Activated naive CD4-positive, alpha-beta T cell treated with Interleukin-2 at 50 U/mL for 16 hours (primary cell): ENCODE data around the gene PRM1.

Experiments used
- DNase-seq: peaks from one replicate; pipeline ENCODE4 v3.0.0-alpha.2; 2020

The PRM1 gene

DNA sequence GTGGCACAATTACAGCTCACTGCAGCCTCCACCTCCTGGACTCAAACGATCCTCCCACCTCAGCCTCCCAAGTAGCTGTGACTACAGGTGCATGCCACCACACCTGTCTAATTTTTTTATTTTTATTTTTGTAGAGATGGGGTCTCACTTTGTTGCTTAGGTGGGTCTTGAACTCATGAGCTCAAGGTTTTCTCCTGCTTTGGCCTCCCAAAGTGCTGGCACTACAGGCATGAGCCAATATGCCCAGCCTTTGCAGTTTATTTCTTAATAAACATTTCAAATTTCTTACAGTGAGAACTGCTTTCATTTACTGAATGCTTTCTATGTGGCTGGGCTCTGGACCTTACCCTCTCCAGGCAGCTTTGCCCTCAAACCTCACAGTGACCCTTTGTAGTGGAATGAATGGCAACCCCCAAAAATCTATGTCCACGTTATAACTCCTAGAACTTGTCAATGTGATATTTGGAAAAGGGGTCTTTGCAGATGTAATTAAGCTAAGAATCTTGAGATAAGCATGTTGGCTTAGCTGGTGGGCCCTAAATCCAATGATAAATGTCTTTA, 10.4 kb downstream of the PRM1 start:
- DNase-seq, result no peak

DNA sequence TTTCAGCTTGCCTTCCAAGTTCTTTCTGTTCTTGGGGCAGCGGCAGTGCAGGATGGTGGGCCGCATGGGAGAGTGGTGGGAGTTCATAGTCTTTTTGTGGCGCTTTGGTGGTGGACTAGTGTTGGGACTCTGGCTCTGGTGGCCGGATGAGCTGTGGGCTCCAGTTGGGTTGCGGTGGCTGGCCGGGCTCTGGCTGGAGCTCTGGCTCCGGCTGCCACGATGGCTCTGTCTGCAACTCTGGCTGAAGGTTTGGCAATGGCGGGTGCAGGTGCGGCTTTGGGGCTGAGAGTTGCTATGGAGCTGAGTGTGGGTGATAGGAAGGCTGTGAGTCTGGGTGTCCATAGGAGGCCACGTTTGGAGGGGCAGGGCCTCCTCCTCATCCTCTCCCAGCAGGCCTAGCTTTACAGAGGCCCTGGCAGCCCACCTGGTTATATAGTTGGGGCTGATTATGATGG, 12.2 kb downstream of the PRM1 start, which contains the start of gene TNP2:
Gene TNP2, minus strand, starts transcription at position 405 of the 455 bp plus-strand sequence. Its CDS starts 63 bp downstream, at position 342.
- DNase-seq, result no peak

DNA sequence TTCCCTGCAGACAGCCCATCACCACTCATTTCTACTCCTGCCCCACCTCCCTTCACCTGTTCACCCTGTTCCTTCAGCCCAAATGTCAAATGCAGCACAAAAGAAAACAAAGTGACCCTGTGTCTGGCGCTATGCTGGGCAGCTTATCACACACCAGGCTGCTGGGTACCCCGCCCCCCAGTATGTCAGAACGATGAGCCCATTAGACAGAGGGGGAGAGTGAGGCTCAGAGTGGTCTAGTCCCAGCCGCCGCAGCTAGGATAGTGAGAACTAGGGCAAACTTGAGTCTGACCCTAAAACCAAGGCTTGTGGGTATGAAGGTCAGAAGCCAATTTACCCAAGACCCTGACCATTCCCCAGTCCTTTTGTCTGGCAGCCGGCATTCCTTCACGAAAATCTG, 16.0 kb downstream of the PRM1 start:
- no peak for DNase-seq

DNA sequence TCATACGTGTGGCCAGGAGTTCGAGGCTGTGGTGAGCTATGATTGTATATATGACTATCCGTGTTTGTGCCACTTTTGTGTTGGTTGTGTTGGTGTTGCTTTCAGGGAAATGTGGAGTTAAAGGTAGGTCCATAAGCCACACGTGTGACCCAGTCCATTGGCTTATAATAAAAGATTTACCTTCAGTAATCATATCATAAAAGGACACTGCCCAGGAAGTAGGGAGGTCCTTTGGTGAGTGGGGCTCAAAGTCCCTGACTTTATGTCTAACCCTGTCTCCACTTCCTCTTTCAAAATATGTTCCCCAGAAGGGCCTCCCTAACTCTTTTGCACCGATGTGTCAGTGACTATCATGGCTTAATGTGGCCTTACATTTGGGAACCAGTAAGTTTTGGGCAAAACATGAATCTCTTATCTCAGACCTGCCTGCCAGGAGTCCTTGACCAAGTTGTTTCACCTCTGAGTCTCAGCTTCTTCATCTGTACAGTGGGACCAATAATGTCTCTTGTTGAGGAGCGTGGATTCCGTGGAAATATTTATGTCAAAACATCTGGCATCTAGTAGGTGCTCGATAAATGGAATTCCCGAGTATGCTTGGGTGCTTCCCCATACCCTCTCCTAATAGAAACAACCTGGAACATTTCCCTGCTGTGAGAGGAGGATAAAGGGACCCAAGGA, 16.8 kb downstream of the PRM1 start:
- DNase-seq, result no peak

DNA sequence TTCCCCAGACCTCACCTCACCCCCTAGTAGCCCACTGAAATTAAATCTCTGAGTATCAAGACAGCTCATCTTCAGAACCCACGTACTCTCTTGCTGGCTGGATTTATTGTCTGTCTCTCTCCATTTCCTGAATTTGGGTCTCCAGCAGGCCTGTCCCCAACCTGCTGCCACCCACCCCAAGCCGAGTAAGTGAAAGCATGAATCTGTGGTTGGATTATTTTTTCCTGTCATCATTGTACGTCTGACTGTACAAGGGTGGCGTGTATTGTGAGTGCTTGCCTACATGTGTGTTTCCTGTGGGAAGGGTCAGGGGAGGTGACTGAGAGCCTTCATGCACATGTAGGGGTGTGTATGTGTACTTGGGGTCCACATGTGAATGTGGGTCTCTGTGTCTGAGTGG, 17.4 kb downstream of the PRM1 start:
- DNase-seq, result peak; percentile 70

DNA sequence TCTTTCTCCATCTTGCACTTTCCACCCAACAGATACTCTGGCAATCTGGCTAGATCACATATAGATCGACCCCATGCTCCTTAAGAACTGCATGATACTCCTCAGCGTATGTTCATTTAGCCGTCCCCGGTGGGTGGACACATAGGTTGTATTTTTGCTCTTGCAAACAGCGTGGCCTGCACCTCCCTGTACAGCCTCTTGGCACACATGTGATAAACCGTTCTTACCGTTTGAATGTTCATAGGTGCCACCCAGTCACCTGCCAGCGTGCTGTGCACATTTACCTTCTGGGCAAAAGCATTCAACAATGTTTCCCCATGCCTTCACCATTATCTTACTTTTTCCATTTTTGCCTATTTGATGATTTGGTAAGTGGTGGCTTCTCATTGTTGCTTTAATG, 18.2 kb downstream of the PRM1 start:
- no peak for DNase-seq

DNA sequence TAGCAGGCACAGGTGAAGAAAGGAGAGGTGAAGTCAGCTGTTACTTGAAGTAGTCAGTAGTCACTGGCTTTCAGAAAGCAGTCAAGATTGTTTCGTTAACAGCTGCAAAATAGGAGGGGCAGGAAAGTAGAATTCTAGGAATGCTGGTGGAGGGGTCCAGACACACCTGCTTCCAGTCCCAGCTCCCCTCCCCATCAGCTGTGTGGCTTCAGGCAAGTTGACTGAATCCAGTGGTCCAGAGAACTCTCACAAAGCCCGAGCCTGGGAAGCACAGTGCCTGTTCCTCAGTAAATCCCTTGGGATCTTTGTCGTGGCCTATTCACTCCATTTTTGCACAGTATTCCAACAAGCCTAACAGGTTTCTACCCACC, 20.5 kb downstream of the PRM1 start:
- no peak for DNase-seq

GRCh38 chr16:11259655-11260595, 21.2 kb downstream of the PRM1 start:
- no peak for DNase-seq

GRCh38 chr16:11258553-11259492, 22.3 kb downstream of the PRM1 start:
- DNase-seq, result peak; percentile 21

DNA sequence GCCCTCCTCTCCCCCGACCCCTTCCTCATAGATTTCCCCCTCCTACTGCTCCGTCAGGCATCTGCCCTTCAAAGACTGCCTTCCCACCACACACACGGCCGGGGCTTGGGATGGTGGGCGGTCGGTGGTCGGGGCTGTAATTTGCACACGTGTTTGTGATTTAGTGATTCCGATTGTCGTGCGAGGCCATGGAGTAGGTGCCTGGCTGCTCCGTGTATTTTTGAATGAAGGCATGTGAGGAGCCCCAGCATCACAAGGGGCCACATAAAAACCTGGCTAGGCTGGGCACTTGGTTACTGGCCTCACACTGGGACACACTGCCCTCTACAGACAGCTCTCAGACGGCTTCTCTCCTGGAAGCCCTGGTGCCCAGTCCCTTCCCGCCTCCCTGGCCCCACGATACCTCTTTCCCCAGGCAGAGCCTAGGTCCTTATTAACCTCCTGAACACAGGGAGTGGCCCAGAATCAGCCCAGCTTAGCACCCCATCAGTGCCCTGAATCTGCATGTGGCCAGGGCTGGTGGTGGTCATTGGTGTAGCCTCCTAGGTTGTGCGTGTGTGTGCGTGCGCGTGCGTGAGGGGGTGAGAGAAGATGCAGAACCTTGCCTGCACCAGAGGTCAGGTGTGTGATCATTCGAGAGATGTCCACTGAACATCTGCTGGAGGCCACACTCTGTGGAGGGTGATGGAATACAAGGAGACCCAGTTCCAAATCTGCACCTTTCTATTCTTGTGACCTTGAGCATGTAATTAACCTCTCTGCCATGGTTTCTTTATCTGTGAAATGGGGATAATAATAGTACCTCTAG, 23.8 kb downstream of the PRM1 start:
- peak; percentile 63 for DNase-seq

DNA sequence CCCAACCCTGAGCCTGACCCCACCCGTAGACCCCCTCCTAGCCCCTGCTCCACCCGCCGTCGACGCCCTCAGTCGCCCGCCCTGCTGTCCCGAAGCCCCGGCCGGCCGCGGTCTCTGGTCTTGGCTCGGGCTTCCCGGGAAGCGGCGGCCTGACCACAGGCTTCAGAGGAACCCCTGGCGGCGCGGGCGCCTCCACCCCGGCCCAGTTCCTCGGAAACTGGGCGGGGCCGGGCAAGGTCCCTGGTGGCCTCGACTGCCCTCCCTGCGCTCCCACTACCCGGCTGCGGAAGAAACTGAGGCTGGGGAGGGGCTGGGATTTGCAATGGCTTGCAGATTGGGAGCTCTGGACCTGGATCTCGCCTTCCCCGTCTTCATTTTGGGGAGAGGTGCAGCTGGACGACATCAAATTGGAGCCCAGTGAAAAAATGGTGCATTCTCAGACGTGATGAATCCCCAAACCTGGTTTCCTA, 24.4 kb downstream of the PRM1 start:
- peak; percentile 50 for DNase-seq

DNA sequence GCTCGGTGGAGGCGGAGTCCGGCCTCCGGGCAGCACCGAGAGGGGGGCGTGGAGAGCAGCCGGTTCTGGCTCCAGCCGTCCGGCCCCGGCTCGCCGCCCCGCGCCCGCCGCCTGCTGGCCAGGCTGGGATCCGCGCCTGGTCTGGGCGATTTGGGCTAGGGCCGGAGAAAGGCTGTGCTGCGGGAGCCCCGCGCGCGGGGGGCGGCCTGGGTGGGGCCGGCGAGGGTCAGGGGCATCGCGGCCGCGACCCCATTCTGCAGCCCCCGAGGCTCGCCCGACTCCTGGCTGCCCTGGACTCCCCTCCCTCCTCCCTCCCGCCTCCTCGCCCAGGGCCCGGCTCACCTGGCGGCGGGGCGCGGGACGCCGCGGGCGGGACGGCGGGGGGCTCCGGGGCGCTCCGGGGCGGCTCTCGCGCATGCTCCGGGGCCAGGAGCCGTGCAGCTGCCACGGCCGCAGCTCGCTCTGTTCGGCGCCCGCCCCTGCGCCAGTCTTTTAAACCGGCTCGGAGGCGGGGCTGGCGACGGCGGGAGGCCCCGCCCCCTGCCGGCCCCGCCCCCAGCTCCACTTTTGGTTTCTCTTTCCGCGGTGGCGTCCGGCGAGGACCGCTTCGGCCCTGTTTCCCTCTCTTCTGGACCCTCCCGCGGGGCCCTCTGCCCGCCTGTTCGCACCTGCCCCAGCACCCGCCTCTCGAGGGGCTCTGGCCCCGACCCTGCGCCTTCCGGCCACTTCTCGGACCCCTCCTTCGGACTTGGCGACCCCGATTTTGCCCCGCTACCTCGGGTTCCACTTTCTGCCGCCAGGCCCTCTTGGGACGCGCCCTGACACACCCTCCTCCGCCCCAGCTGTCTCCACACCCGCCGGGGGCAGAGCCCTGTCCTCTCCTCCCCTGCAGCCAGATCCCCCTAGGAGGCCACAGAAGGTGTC, 25.1 kb downstream of the PRM1 start, which contains the start of gene SOCS1:
Gene SOCS1, minus strand, starts transcription at position 468 of the 924 bp plus-strand sequence. CDS start 726 bp downstream, outside the sequence.
- DNase-seq, result peak; percentile 88

- peak; percentile 61 for DNase-seq
Measured at GRCh38 chr16:11254913-11255736, 26.0 kb downstream of the PRM1 start.

DNA sequence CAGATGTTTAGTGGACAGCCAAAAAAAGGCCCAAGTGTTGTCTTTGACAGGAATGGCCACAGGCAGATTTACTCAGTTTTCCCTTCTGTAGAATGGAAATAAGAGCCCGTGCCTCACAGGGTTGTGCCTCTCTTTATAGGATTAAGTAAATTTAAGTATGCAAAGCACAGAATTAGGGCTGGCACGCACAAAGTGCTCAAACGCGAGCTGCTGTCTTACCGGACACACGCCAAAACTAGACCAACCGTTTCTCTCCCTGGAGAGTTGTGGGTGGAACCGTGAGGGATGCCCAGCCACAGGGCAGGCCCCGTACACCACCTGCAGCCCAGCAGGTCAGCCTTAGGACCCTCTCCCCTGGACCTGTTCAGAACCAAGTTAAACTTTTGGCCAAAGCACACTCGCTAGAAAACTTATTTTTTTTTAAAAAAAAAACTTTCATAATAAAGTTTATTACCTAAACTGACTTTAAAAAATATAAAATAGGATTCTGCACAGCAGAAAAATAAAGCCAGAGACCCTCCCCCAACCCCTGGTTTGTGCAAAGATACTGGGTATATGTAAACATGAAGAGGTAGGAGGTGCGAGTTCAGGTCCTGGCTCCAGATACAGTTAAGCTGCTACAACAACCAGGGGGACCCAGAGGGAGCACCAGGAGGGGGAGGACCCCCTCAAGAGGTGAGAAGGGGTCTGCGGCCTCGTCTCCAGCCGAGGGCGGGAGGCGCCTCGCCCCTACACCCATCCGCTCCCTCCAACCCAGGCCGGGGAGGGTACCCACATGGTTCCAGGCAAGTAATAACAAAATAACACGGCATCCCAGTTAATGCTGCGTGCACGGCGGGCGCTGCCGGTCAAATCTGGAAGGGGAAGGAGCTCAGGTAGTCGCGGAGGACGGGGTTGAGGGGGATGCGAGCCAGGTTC, 26.9 kb downstream of the PRM1 start:
- peak; percentile 21 for DNase-seq

- DNase-seq, result peak; percentile 63
Measured at GRCh38 chr16:11253009-11253994, 27.8 kb downstream of the PRM1 start.

- peak; percentile 24 for DNase-seq
Measured at GRCh38 chr16:11252482-11252931, 28.6 kb downstream of the PRM1 start.
